GM12878 (cell line): ENCODE results near the gene TESPA1. TPM values are rescaled to one million over a fixed set of nuclear protein-coding genes. Genes with fewer than 3 reads are reported as not detected.
A peak's percentile ranks its signal among the peaks of the same experiment; 100 is the strongest.

Source experiments
- ATAC-seq: fragments of 200-7000 bp; cut with Tn5 transposase; 3 replicates; pipeline ENCODE4 v1.9.1; 2020; ENCODE audit warnings: mild to moderate bottlenecking, moderate library complexity
- BruUV-seq: library from RNA; stranded (reverse); fragments of 400-500 nt; replicated peaks from 2 replicates; lab custom pipeline; 2021; lab: Mats Ljungman, UMichigan
- CTCF ChIA-PET: fragments of 300-600 bp; sonication (Branson Sonifier 250); formaldehyde crosslinking; extraction: SDS; loops from one replicate; lab custom pipeline; 2021; ENCODE audit warnings: inconsistent platforms; lab: Yijun Ruan, JAX
- POLR2A ChIA-PET: fragments of 350-600 bp; formaldehyde crosslinking; extraction: SDS; loops from one replicate; lab custom pipeline; 2021; ENCODE audit warnings: inconsistent platforms; lab: Charles Lee
- RAD21 ChIA-PET: fragments of 300-600 bp; sonication (Branson Sonifier 250); formaldehyde crosslinking; loops from one replicate; lab custom pipeline; 2023; ENCODE audit warnings: antibody characterized with exemption; ENCODE audit not compliant: unreplicated experiment; lab: Charles Lee
- SMC1A ChIA-PET: fragments of 300-600 bp; sonication (Branson Sonifier 250); formaldehyde crosslinking; loops from one replicate; lab custom pipeline; 2023; ENCODE audit not compliant: unreplicated experiment, uncharacterized antibody; lab: Charles Lee
- DNase-seq: peaks from one replicate; pipeline ENCODE4 v3.0.0-alpha.2; 2011; ENCODE audit warnings: low read depth, low spot score
- FAIRE-seq: peaks from 3 replicates; lab custom pipeline; 2011; peaks lifted over from hg19 to GRCh38; lab: Jason Lieb, UNC
- H2AFZ ChIP-seq: 2 replicates; pipeline ENCODE4 v1.6.0; 2011; ENCODE audit warnings: low read depth, low read length, control low read depth; ENCODE audit not compliant: control insufficient read depth
- H3K27ac ChIP-seq: 2 replicates; pipeline ENCODE4 v1.5.1; 2011; ENCODE audit warnings: control low read depth; ENCODE audit not compliant: control insufficient read depth, insufficient read depth
- H3K27me3 ChIP-seq, 2 experiments: replicated peaks in 1 of 2; 2 replicates each; pipeline versions ENCODE4 v1.6.0 to v1.6.1; 2011; ENCODE audit warnings: low read length in 1 of 2; ENCODE audit not compliant: control insufficient read depth in 2 of 2, insufficient read depth in 2 of 2
- H3K36me3 ChIP-seq, 2 experiments: 2 replicates each; pipeline ENCODE4 v1.5.1; 2011; ENCODE audit warnings: low read length in 1 of 2; ENCODE audit not compliant: control insufficient read depth in 2 of 2, insufficient read depth in 2 of 2
- H3K4me1 ChIP-seq: 2 replicates; pipeline ENCODE4 v1.6.1; 2011; ENCODE audit warnings: mild to moderate bottlenecking, low read length, moderate library complexity, mixed read lengths; ENCODE audit not compliant: control insufficient read depth, insufficient read depth
- H3K4me2 ChIP-seq: 2 replicates; pipeline ENCODE4 v1.6.0; 2011; ENCODE audit warnings: control low read depth; ENCODE audit not compliant: control insufficient read depth, insufficient read depth
- H3K4me3 ChIP-seq: fragments of 200-600 bp; sonication (generic); 2 replicates; pipeline ENCODE4 v1.5.1; 2016
- H3K79me2 ChIP-seq: 2 replicates; pipeline ENCODE4 v1.6.0; 2011; ENCODE audit warnings: low read length; ENCODE audit not compliant: control insufficient read depth, insufficient read depth
- H3K9ac ChIP-seq: 2 replicates; pipeline ENCODE4 v1.8.0; 2011; ENCODE audit warnings: low read length, control low read depth, mixed read lengths; ENCODE audit not compliant: control insufficient read depth, insufficient read depth
- H3K9me3 ChIP-seq: replicated peaks from 3 replicates; pipeline ENCODE4 v1.5.1; 2011; ENCODE audit warnings: mild to moderate bottlenecking, low read length; ENCODE audit not compliant: control insufficient read depth, insufficient read depth
- H4K20me1 ChIP-seq: 2 replicates; pipeline ENCODE4 v1.6.0; 2011; ENCODE audit not compliant: control insufficient read depth, insufficient read depth
- ATF3 ChIP-seq: IDR thresholded peaks from 2 replicates; pipeline ENCODE4 v1.6.1; 2011; ENCODE audit warnings: low read depth, mild to moderate bottlenecking, low read length, moderate library complexity, borderline replicate concordance; ENCODE audit errors: extremely low read depth
- BCL11A ChIP-seq: IDR thresholded peaks from 2 replicates; pipeline ENCODE4 v1.6.1; 2011; ENCODE audit warnings: low read depth, low read length
- BCLAF1 ChIP-seq: fragments of 450-650 bp; IDR thresholded peaks from 2 replicates; pipeline ENCODE4 v1.6.1; 2017; ENCODE audit warnings: antibody characterized with exemption, mild to moderate bottlenecking, moderate library complexity
- CBX3 ChIP-seq: fragments of 200-600 bp; sonication (generic); IDR thresholded peaks from 2 replicates; pipeline ENCODE4 v1.6.1; 2016; ENCODE audit warnings: low read depth, borderline replicate concordance
- CHD2 ChIP-seq: IDR thresholded peaks from 2 replicates; pipeline ENCODE4 v1.6.1; 2011; ENCODE audit warnings: low read depth, low read length, improper control_type of control experiment, borderline replicate concordance
- E2F4 ChIP-seq: IDR thresholded peaks from 2 replicates; pipeline ENCODE4 v1.6.1; 2012; ENCODE audit warnings: low read depth, low read length, improper control_type of control experiment
- PAX8 ChIP-seq: fragments of 450-650 bp; IDR thresholded peaks from 2 replicates; pipeline ENCODE4 v1.6.1; 2017; ENCODE audit warnings: mild to moderate bottlenecking, moderate library complexity
- PML ChIP-seq: IDR thresholded peaks from 2 replicates; pipeline ENCODE4 v1.6.1; 2012; ENCODE audit warnings: low read length, inconsistent platforms
- POLR2A ChIP-seq: IDR thresholded peaks from 2 replicates; pipeline ENCODE4 v1.6.1; 2011; ENCODE audit warnings: low read depth, mild to moderate bottlenecking, low read length
- RBBP5 ChIP-seq: fragments of 200-600 bp; sonication (generic); conservative IDR thresholded peaks from 2 replicates; pipeline ENCODE4 v1.6.1; 2016
- RCOR1 ChIP-seq: conservative IDR thresholded peaks from 2 replicates; pipeline ENCODE4 v1.6.1; 2012; ENCODE audit warnings: low read depth, low read length, improper control_type of control experiment
- RELA ChIP-seq: fragments of 450-650 bp; IDR thresholded peaks from 2 replicates; pipeline ENCODE4 v1.8.0; 2014; ENCODE audit warnings: borderline replicate concordance; ENCODE audit not compliant: partially characterized antibody
- SIN3A ChIP-seq: IDR thresholded peaks from 2 replicates; pipeline ENCODE4 v1.6.1; 2012; ENCODE audit warnings: low read depth, low read length, improper control_type of control experiment
- ZBTB4 ChIP-seq: fragments of 450-650 bp; formaldehyde crosslinking; IDR thresholded peaks from 2 replicates; pipeline ENCODE4 v1.4.0; 2022; ENCODE audit warnings: mild to moderate bottlenecking, moderate library complexity
- ZSCAN29 ChIP-seq: fragments of 450-650 bp; IDR thresholded peaks from 2 replicates; pipeline ENCODE4 v1.6.1; 2017; ENCODE audit warnings: mild to moderate bottlenecking, moderate library complexity
- WGBS: methylation state at CpG from one replicate; pipeline ENCODE4 v1.1.6; 2016; ENCODE audit warnings: low lambda C conversion rate; ENCODE audit not compliant: insufficient replicate concordance, insufficient coverage; ENCODE audit errors: missing lambda C conversion rate; 5-methylcytosine and 5-hydroxymethylcytosine counted together
- in situ Hi-C: fragments of 300-500 bp; cut with MboI; formaldehyde crosslinking; loops from 9 replicates; pipeline ENCODE4 v1.14.3; 2018; ENCODE audit warnings: mixed read lengths
- intact Hi-C: fragments of 100-400 bp; cut with micrococcal nuclease; formaldehyde crosslinking; loops from one replicate; pipeline ENCODE4 v1.14.2; 2022; ENCODE audit not compliant: unreplicated experiment
- polyA plus RNA-seq, 11 experiments: library from polyadenylated mRNA; depleted of rRNA in 4 of 11; unstranded in 6 of 11; stranded (reverse) in 5 of 11; fragments of >200 nt; fragmentation: Nextera tagmentation in 4 of 11; fragmentation: Illumina TruSeq in 1 of 11; extraction: Ambion mirVana in 4 of 11; extraction: Trizol in 1 of 11; gene quantifications; 1 replicate in 1 of 11; 2 replicates in 10 of 11; pipeline versions ENCODE4 v1.2.1 to v1.2.3, GENCODE V29; 2011 to 2016; ENCODE audit warnings: inconsistent platforms in 2 of 11, missing spikeins in 2 of 11, low read depth in 1 of 11
- total RNA-seq, 4 experiments: library from RNA; depleted of rRNA in 3 of 4; stranded (reverse); fragments of >200 nt in 3 of 4; fragmentation: Illumina TruSeq in 1 of 4; extraction: Trizol in 1 of 4; gene quantifications; 2 replicates each; pipeline versions ENCODE4 v1.2.1 to v1.2.3, GENCODE V29; 2013 to 2021

TESPA1 gene
- total and polyA plus RNA-seq, 10 of the 15 experiments (the other 5 are each of a cell fraction or from before 2014, with no cell fraction given): 13.8 to 56.2 (median 23.9) TPM

- no peak for TF ChIP-seq BCLAF1
- TF ChIP-seq ZBTB4 (CRISPR knock-in tag): no peak
Measured at GRCh38 chr12:54934419-54934818, 50.1 kb downstream of the TESPA1 start (continued).

- H2AFZ ChIP-seq: no peak overlapping the region; the same call in 1 of the 2 replicates
- TF ChIP-seq RBBP5 (no peak), RCOR1 (no peak), PAX8 (no peak), ZSCAN29 (no peak), ATF3 (no peak), POLR2A (no peak), CHD2 (no peak), PML (no peak), SIN3A (no peak), BCL11A (no peak), E2F4 (no peak), CBX3 (no peak), RELA (no peak)
Measured at GRCh38 chr12:54933376-54933775, 51.2 kb downstream of the TESPA1 start.

More at GRCh38 chr12:54933376-54933775, 51.2 kb downstream of the TESPA1 start:
- BruUV-seq: no TSS peak
- no peaks in the 10 kb centered on the region for H3K36me3 ChIP-seq
- intact Hi-C loops (no loop called here), in situ Hi-C loops (no loop called here)
- no peak overlapping the region for H3K4me3 ChIP-seq
- FAIRE-seq: no peak
- H3K9ac ChIP-seq: no peak overlapping the region
- ChIA-PET SMC1A (interaction anchor here (1.0 to 2.9 kb wide), 4 partner anchors 26 to 89 kb away, joined by 3 to 9 read pairs (median 3); partner anchors contain the start of gene MUCL1), RAD21 (no interaction called here), POLR2A (no interaction called here), CTCF (interaction anchor here (1.2 to 1.8 kb wide), 2 partner anchors 59 to 60 kb away, joined by 3 to 11 read pairs; no protein-coding TSS in a partner anchor)
- no peak overlapping the region for H3K4me2 ChIP-seq
- peak; percentile 57 for ATAC-seq
- H3K79me2 ChIP-seq: no peaks in the 10 kb centered on the region
- WGBS: 79% methylated on average over 1 of the region's 1 CpG
- DNase-seq: peak; percentile 2
- H4K20me1 ChIP-seq: no peaks in the 10 kb centered on the region
- no peaks in the 10 kb centered on the region for H3K27me3 ChIP-seq
- peaks cover 5% of the 10 kb centered on the region for H3K4me1 ChIP-seq
- no peak overlapping the region for H3K27ac ChIP-seq
- no peaks in the 10 kb centered on the region; the same call in 1 of the 3 replicates for H3K9me3 ChIP-seq
